Measurements from ENCODE around the gene GLO1.

The GLO1 gene

GRCh38 chr6:38676974-38677544 is 25.9 kb downstream of the GLO1 start:
- Histone ChIP-seq H3K9me3 (no peaks in the 10 kb centered on the region), H3K36me3 (peaks cover 17 to 67% (median 55%) of the 10 kb centered on the region in 3 donors), H3K4me1 (no peaks in the 10 kb centered on the region), H3K27ac (no peak overlapping the region), H3K4me3 (no peak overlapping the region), H3K27me3 (no peaks in the 10 kb centered on the region)
- DNase-seq = no peak
- TF ChIP-seq CTCF (IDR thresholded peaks at IDR 0.05) = no peak
- intact Hi-C loops (cut with DNase I; ENCODE audit: low total_unique reads) = no loop called here

- H3K4me3 ChIP-seq = no peak overlapping the region
- DNase-seq = no peak
- intact Hi-C loops (cut with DNase I; ENCODE audit: low total_unique reads) = no loop called here
- no peaks in the 10 kb centered on the region for H3K9me3 ChIP-seq
- H3K27me3 ChIP-seq = no peaks in the 10 kb centered on the region
- no peaks in the 10 kb centered on the region for H3K4me1 ChIP-seq
- no peak for TF ChIP-seq CTCF (IDR thresholded peaks at IDR 0.05)
- peaks cover 17 to 60% (median 49%) of the 10 kb centered on the region in 3 donors for H3K36me3 ChIP-seq
- no peak overlapping the region for H3K27ac ChIP-seq
Measured at GRCh38 chr6:38676236-38676973, 26.5 kb downstream of the GLO1 start.

GRCh38 chr6:38673397-38674165 is 29.4 kb downstream of the GLO1 start:
- intact Hi-C loops (cut with DNase I; ENCODE audit: low total_unique reads) = no loop called here

GRCh38 chr6:38671885-38672467 is 31.0 kb downstream of the GLO1 start:
- Histone ChIP-seq H3K9me3 (no peaks in the 10 kb centered on the region), H3K27me3 (no peaks in the 10 kb centered on the region), H3K4me3 (no peak overlapping the region), H3K27ac (no peak overlapping the region), H3K36me3 (peaks cover 7 to 25% (median 24%) of the 10 kb centered on the region in 3 donors), H3K4me1 (no peaks in the 10 kb centered on the region)
- no peak for DNase-seq
- intact Hi-C loops (cut with DNase I; ENCODE audit: low total_unique reads) = no loop called here
- TF ChIP-seq CTCF (IDR thresholded peaks at IDR 0.05) = peak; percentile 57 to 64

More at GRCh38 chr6:38673397-38674165, 29.4 kb downstream of the GLO1 start:
- H3K27ac ChIP-seq = no peak overlapping the region
- DNase-seq = no peak
- H3K27me3 ChIP-seq = no peaks in the 10 kb centered on the region
- TF ChIP-seq CTCF (IDR thresholded peaks at IDR 0.05) = no peak
- no peaks in the 10 kb centered on the region for H3K9me3 ChIP-seq
- H3K36me3 ChIP-seq = peaks cover 13 to 39% (median 35%) of the 10 kb centered on the region in 3 donors
- no peaks in the 10 kb centered on the region for H3K4me1 ChIP-seq
- H3K4me3 ChIP-seq = no peak overlapping the region

- DNase-seq = no peak
- H3K9me3 ChIP-seq = no peaks in the 10 kb centered on the region
- H3K4me3 ChIP-seq = no peak overlapping the region
- H3K4me1 ChIP-seq = no peaks in the 10 kb centered on the region
- no peak for TF ChIP-seq CTCF (IDR thresholded peaks at IDR 0.05)
- no peaks in the 10 kb centered on the region for H3K27me3 ChIP-seq
- intact Hi-C loops (cut with DNase I; ENCODE audit: low total_unique reads) = no loop called here
- peaks cover 0 to 18% (median 8%) of the 10 kb centered on the region in 3 donors for H3K36me3 ChIP-seq
- no peak overlapping the region for H3K27ac ChIP-seq
Measured at GRCh38 chr6:38658418-38659167, 44.4 kb downstream of the GLO1 start.
